ENCODE data around the gene IGF2BP3.

IGF2BP3 gene

GRCh38 chr7:23287612-23288011 is 182.7 kb downstream of the IGF2BP3 start:
- H3K9me3 ChIP-seq = no peaks in the 10 kb centered on the region
- no peaks in the 10 kb centered on the region for H3K36me3 ChIP-seq
- no peaks in the 10 kb centered on the region for H3K27me3 ChIP-seq
- peak overlapping the region; percentile 56 for H3K27ac ChIP-seq
- H3K4me1 ChIP-seq (ENCODE audit: control insufficient read depth in 1 of 2, insufficient read depth in 1 of 2, low read depth in 1 of 2, low read length in 1 of 2) = peaks cover 18 to 20% of the 10 kb centered on the region in 2 experiments
- no peak overlapping the region for H3K4me3 ChIP-seq (ENCODE audit: low read depth in 1 of 2, low read length in 1 of 2)
- TF ChIP-seq, protein P1, sequence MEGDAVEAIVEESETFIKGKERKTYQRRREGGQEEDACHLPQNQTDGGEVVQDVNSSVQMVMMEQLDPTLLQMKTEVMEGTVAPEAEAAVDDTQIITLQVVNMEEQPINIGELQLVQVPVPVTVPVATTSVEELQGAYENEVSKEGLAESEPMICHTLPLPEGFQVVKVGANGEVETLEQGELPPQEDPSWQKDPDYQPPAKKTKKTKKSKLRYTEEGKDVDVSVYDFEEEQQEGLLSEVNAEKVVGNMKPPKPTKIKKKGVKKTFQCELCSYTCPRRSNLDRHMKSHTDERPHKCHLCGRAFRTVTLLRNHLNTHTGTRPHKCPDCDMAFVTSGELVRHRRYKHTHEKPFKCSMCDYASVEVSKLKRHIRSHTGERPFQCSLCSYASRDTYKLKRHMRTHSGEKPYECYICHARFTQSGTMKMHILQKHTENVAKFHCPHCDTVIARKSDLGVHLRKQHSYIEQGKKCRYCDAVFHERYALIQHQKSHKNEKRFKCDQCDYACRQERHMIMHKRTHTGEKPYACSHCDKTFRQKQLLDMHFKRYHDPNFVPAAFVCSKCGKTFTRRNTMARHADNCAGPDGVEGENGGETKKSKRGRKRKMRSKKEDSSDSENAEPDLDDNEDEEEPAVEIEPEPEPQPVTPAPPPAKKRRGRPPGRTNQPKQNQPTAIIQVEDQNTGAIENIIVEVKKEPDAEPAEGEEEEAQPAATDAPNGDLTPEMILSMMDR (IDR thresholded peaks at IDR 0.05) = no peak

DNA sequence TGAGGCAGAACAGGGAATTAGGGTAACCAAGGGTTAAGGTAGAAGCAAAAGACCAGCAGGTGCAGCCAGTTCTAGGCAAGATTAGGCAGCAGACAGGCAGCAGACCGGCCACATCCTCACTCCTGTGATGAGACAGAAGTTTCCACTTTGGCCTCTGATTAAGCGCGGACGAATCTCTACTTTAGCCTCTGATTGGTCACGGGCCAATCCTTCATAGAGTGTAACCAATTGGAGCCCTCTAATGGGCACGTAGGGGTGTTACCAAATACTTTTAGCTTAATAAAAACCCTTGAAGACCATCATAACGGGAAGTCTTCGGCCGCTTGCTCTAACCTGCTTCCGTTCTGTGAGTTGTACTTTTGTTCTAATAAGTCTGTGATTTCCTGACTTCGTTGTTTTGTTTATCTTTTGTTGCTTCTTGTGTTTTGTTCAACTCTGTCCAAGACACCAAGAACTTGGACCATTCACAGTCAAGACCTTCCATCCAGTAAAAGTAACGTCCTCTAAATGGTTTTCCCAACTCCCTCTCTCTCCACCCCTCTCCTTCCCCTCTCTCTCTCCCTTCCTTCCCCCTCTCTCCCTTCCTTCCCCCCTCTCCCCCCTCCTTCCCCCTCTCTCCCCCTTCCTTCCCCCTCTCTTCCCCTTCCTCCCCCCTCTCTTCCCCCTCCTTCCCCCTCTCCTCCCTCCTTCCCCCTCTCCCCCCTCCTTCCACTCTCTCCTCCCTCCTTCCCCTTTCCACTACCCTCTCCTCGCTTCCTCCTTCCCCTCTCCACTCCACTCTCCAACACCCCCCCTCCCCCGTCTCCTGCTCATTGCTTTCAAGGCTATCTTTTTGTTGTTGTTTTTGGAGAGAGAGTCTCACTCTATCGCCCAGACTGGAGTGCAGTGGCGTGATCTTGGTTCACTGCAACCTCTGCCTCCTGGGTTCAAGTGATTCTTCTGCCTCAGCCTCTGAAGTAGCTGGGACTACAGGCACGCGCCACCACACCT is 184.3 kb downstream of the IGF2BP3 start:
- no peaks in the 10 kb centered on the region for H3K36me3 ChIP-seq
- H3K4me1 ChIP-seq (ENCODE audit: control insufficient read depth in 1 of 2, insufficient read depth in 1 of 2, low read depth in 1 of 2, low read length in 1 of 2) = peaks cover 21% of the 10 kb centered on the region in 2 experiments
- H3K4me3 ChIP-seq (ENCODE audit: low read depth in 1 of 2, low read length in 1 of 2) = no peak overlapping the region
- TF ChIP-seq, protein P1 (IDR thresholded peaks at IDR 0.05) = no peak
- H3K27me3 ChIP-seq = no peaks in the 10 kb centered on the region
- H3K9me3 ChIP-seq = no peaks in the 10 kb centered on the region
- peak overlapping the region; percentile 61 for H3K27ac ChIP-seq

DNA sequence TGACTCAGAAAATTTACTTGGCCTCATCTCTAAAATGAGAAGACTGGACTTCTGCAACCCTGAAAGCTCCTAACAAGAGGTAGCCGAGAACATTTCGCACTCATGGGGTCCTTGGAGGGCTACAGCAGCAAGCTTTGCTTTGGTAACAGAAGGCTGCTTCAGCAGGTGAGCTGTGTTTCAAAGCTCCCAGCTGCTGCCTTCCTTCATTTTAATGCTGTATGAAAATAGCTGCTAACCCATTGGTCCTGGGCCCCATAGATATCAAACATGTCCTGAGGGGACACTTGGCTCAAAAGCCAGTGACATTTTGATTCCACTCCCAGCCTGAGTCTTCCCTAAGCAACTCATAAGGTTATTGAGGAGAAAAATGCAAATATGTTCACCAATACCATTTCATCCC is 185.4 kb downstream of the IGF2BP3 start:
- peaks cover 21% of the 10 kb centered on the region in 2 experiments for H3K4me1 ChIP-seq (ENCODE audit: control insufficient read depth in 1 of 2, insufficient read depth in 1 of 2, low read depth in 1 of 2, low read length in 1 of 2)
- H3K27me3 ChIP-seq = no peaks in the 10 kb centered on the region
- TF ChIP-seq, protein P1 (IDR thresholded peaks at IDR 0.05) = no peak
- no peaks in the 10 kb centered on the region for H3K36me3 ChIP-seq
- H3K4me3 ChIP-seq (ENCODE audit: low read depth in 1 of 2, low read length in 1 of 2) = no peak overlapping the region
- H3K27ac ChIP-seq = no peak overlapping the region
- no peaks in the 10 kb centered on the region for H3K9me3 ChIP-seq

DNA sequence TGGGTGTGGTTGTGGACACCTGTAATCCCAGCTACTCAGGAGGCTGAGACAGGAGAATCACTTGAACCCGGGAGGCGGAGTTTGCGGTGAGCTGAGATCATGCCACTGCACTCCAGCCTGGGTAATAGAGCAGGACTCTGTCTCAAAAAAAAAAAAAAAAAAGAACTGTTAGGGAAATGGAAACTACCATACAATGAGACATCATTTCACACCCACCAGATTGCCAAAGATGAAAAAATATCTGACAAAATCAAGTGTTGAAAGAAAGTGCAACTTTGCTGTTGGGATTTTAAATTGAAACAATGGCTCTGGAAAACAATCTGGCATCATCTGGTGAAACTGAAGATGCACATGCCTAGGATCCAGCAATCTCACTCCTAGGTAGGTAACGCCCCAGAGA is 187.2 kb downstream of the IGF2BP3 start:
- TF ChIP-seq, protein P1 (IDR thresholded peaks at IDR 0.05) = no peak
- H3K4me1 ChIP-seq (ENCODE audit: control insufficient read depth in 1 of 2, insufficient read depth in 1 of 2, low read depth in 1 of 2, low read length in 1 of 2) = peaks cover 20 to 21% of the 10 kb centered on the region in 2 experiments
- H3K27me3 ChIP-seq = no peaks in the 10 kb centered on the region

DNA sequence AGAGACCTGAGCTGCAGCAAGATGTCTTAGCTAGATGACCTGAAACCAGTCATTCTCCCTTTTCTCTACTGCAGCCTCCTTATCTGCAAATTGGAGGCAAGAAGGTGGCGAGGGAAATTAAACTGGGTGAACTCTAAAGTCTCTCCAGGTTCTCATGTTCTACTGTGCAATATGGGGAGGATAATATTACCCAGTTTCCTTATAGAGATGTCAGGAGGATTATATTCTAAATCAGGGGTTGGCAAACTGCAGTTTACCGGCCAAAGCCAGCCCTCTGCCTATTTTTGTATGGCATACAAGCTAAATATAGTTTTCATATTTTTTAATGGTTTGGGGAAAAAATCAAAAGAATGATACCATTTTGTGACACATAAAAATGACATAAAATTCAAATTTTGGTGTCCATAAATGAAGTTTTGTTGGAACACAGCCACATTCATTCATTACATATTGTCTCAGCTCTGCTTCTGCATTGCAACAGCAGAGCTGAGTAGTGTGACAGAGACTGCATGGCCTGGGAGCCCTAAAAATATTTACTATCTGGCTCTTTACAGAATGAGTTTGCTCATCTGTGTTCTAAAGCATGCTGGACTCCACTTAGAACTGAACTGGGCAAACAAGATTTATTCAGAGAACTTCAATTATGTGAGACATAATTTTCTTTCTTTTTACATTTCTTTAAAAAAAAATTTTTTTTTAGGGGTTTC is 190.3 kb downstream of the IGF2BP3 start:
- H3K36me3 ChIP-seq = no peaks in the 10 kb centered on the region
- H3K4me1 ChIP-seq (ENCODE audit: control insufficient read depth in 1 of 2, insufficient read depth in 1 of 2, low read depth in 1 of 2, low read length in 1 of 2) = peaks cover 17% of the 10 kb centered on the region in 2 experiments
- H3K9me3 ChIP-seq = no peaks in the 10 kb centered on the region
- no peaks in the 10 kb centered on the region for H3K27me3 ChIP-seq
- no peak overlapping the region for H3K4me3 ChIP-seq (ENCODE audit: low read depth in 1 of 2, low read length in 1 of 2)
- no peak overlapping the region for H3K27ac ChIP-seq
- TF ChIP-seq, protein P1 (IDR thresholded peaks at IDR 0.05) = no peak

More for the DNA sequence above, 187.2 kb downstream of the IGF2BP3 start:
- H3K4me3 ChIP-seq (ENCODE audit: low read depth in 1 of 2, low read length in 1 of 2) = no peak overlapping the region
- H3K9me3 ChIP-seq = no peaks in the 10 kb centered on the region
- no peaks in the 10 kb centered on the region for H3K36me3 ChIP-seq
- no peak overlapping the region for H3K27ac ChIP-seq

Data from neutrophil (primary cell).